GM18870 (cell line): ENCODE data around the gene DUSP6.

Source experiments
- ATAC-seq: cut with Tn5 transposase; IDR thresholded peaks from one replicate; pipeline ENCODE4 v1.9.1; 2021; ENCODE audit warnings: moderate library complexity; ENCODE audit not compliant: unreplicated experiment

The DUSP6 gene

GRCh38 chr12:89352492-89353187 lies at the start of gene DUSP6:
Gene DUSP6 (minus strand): TSS chr12:89352501. CDS start chr12:89352039, 462 bp downstream.
- ATAC-seq, result peak; percentile 49

- no peak for ATAC-seq
Observed at GRCh38 chr12:89401433-89402058, 49.2 kb upstream of the DUSP6 start.

GRCh38 chr12:89400415-89400814 lies 48.1 kb upstream of the DUSP6 start:
- no peak for ATAC-seq

- ATAC-seq, result no peak
Observed at GRCh38 chr12:89395712-89396111, 43.4 kb upstream of the DUSP6 start.

- ATAC-seq, result no peak
Observed at GRCh38 chr12:89393551-89394121, 41.3 kb upstream of the DUSP6 start.

- no peak for ATAC-seq
Observed at GRCh38 chr12:89392391-89392790, 40.1 kb upstream of the DUSP6 start.

GRCh38 chr12:89391726-89392336 lies 39.5 kb upstream of the DUSP6 start:
- ATAC-seq, result no peak

- no peak for ATAC-seq
Observed at GRCh38 chr12:89390802-89391673, 38.7 kb upstream of the DUSP6 start.

- peak; percentile 61 for ATAC-seq
Observed at GRCh38 chr12:89389755-89390661, 37.7 kb upstream of the DUSP6 start.

- no peak for ATAC-seq
Observed at GRCh38 chr12:89386138-89386537, 33.8 kb upstream of the DUSP6 start.

GRCh38 chr12:89384807-89385206 lies 32.5 kb upstream of the DUSP6 start:
- ATAC-seq, result no peak

- ATAC-seq, result no peak
Observed at GRCh38 chr12:89384050-89384758, 31.9 kb upstream of the DUSP6 start.

- ATAC-seq, result no peak
Observed at GRCh38 chr12:89383235-89384049, 31.1 kb upstream of the DUSP6 start.

- no peak for ATAC-seq
Observed at GRCh38 chr12:89382328-89382727, 30.0 kb upstream of the DUSP6 start.

GRCh38 chr12:89379839-89380467 lies 27.7 kb upstream of the DUSP6 start:
- no peak for ATAC-seq

GRCh38 chr12:89379148-89379838 lies 27.0 kb upstream of the DUSP6 start:
- ATAC-seq, result no peak

- ATAC-seq, result no peak
Observed at GRCh38 chr12:89376844-89377243, 24.5 kb upstream of the DUSP6 start.

- ATAC-seq, result no peak
Observed at GRCh38 chr12:89376202-89376529, 23.9 kb upstream of the DUSP6 start.
